GM12892 (cell line): Measurements from ENCODE around the gene SOX5.
"Not testable (repeated sequence)": the region's sequence is repeated elsewhere in the genome, so short reads cannot be mapped to it uniquely, and the experiment has no call there.

Experiments
- POLR2A ChIP-seq: IDR thresholded peaks from 2 replicates; pipeline ENCODE4 v1.6.1; 2011; ENCODE audit warnings: low read depth, low read length, control low read depth
- POLR2AphosphoS5 ChIP-seq: IDR thresholded peaks from 2 replicates; pipeline ENCODE4 v1.6.1; 2011; ENCODE audit warnings: low read depth, low read length, control low read depth
- TAF1 ChIP-seq: IDR thresholded peaks from 2 replicates; pipeline ENCODE4 v1.6.1; 2011; ENCODE audit warnings: low read depth, mild to moderate bottlenecking, control low read depth, low read length, borderline replicate concordance

- not testable (repeated sequence) for TF ChIP-seq TAF1, POLR2A, POLR2AphosphoS5
Observed at GRCh38 chr12:23519444-23519843, 430.0 kb downstream of the SOX5 start.
